GM18520 (cell line): ENCODE measurements around the gene MSN.

Experiments
- ATAC-seq: cut with Tn5 transposase; IDR thresholded peaks from one replicate; pipeline ENCODE4 v1.9.1; 2021; ENCODE audit not compliant: unreplicated experiment

Gene MSN

DNA sequence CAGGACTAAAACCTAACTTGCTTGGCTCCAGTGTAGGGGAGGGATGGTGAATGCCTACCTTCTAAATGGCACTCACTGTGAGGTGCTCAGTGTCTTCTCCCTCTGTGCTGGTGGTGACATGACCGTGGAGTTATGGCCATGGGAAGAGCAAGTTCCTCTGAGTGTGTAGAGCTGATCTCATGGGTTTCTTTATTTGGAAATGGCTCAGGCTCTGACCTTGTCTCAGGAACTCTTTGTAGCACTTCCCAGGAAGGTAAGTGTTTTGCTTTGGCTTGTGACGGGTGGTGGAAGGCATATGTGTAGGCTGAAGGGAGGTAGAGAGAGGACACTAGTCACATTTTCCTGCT lies 6.4 kb downstream of the MSN start:
- no peak for ATAC-seq

DNA sequence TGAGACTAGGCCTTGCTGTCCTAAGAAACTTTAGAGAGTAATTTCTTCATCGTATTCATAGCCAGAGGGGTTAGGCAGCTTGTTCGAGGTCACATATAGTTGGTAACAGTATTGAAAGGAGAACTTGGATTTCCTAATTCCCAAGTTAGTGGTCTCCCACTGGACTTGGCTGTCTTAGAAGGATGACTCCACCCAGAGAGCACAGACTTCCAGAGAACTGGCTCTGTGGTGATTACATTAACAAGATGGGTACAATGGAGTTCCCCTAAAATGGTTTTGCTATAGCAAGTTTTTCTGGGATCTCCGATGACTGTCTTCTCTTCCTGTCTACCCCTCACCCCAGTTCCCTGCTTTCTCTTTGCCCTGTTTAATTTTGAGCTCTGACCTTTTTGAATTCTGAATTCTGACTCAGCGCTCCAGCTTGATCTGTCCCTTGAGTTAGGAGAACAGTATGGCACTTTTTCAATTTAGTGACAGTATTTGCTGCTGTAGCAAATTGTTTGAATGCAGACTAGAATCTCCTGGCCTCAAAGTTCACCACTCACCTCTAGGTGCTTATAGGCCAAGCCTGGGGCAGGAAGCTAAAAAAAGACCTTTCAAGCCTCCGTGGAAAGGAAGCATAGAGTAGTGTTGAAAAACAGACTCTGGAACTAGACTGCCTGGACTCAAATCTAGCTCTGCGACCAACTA lies 6.9 kb downstream of the MSN start:
- ATAC-seq: no peak

DNA sequence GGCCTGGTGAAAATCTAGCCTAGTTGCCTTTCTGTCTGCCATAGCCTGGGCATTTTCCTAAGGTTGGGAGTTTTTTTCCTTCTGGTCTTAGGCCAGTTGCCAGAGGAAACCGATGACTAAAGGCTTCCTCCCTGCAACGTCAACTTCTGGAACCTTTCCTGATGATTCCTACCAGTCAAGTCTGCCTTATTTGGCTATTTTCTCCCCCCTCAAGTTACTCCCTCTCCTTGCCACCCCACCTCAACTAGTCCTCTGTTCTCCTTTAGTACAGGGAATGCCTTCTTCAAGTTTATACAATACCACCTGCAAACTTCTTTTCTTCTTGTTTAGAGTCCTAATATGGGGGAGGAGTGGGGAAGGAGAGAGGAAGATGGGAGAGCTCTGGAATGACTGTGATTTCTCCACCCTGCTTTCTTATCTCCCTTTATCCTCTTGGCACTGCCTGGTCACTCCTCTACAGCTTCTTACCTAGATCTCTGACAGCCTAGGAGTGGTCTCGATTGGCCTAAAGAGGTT lies 10.6 kb downstream of the MSN start:
- no peak for ATAC-seq

DNA sequence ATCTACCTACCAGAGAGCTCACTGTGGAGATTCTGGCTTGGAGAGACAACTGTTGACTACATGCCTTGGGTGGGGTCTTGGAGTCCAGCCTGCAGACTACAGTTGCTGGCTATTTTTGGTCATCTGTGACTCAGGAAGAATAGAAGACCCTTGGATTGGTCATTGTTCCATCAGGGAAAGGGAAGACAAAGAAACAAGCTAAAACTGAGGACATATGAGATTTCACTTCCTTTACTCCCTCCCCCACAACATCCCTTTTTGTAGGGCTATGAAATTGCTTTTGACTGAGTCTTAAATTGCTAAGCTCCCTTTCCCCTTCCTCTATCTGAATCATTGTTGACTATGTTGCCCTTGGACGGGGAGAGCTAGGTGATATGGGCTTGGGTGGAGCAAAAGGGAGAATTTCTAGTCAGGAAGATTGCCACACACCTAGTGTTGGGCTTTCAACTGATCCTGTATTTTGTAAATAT lies 11.7 kb downstream of the MSN start:
- no peak for ATAC-seq

DNA sequence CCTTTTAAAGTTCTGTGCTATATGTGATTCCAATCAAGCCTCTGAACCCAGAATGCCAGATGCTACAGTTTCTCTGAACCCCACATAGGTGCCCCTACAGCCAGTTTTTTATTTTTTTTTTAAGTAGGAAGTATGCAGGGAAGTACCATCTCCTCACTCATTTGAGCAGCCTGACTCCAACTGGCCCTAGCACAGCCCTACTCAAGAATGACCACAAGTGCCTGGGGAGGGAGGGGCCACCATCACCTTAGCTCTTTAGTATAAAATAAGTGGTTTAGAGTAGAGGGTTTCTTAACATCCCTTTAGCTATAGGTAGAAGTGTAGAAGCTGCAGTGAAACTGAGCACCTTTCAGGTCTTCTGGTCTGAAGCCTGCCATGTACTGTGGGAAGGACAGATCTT lies 14.4 kb downstream of the MSN start:
- no peak for ATAC-seq

DNA sequence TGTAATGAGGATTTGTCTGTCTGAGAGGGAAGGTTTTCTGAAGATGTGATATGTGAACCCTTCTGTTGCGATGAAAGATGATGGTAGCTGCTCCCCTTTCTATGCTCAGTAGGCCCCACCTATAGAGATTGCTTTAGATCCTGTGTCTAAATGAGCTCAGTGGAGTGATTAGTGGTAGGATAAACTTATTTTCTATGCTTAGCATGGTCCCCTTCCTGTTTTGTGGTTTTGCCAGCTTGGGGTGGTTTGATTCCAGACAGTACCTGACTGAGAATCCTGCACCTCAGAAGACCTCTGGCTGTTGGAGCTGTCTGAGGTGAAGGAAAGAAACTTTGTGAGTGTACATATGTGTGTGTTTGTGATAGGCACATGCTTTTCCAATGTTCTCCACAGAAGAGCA lies 17.7 kb downstream of the MSN start:
- ATAC-seq: no peak

DNA sequence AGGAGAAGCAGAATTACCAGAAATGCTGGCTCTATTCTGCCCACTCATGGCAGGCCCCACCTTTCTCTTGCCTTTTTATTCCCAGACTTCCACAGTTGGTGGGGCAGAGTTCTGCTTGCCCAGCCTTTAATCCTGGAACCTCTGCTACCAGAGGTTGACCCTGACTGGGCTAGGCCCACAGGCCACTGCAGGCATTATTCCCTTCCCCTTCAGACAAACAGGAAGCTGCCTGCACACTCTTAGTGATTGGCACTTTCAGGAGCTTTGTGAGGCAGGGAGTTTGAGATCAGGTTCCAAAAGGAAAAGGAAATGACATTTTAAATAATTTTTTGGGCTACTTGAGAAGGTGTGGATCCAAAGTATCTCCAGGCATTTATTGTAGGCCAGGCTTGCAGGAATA lies 18.8 kb downstream of the MSN start:
- ATAC-seq: no peak

DNA sequence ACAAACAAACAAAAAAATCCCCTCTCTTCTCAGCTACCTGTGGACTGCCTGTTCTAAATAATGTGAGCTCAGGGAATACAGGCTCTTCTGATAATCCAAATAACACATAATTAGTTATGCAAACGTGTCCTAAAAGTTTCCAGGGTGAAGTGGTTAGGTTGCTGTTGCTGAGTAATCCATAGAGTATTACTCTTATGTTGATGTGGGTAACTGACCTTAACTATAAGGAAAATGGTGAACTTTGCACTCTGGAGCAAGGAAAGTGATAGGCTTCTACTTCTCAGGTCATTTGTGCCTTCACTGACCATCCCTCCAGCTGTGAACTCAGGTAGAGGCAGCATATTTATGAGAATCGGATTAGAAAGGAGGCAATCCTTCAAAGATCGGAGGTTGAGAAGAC lies 19.9 kb downstream of the MSN start:
- ATAC-seq: no peak

DNA sequence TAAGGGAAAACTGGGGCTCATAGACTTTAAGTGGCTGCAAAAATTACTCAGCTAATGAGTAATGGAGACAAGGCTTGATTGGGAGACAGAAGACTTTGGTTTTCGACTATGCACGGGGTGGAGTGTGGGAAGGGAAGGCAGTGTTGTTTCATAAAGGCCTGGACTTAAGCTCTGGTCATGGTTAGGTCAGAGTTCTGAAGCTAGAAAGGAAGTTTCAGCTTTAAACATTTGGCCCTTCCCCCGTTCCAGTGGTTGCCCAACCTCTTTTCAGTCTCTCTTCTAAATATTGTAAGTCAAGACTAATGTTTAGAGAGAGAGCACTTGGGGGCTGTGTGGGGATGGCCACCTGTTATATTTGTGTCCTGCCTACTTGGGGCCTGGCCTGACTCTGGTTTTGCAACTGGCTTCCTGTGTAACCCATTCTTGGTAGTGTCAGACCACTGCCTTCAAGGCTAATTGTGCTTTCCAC lies 21.0 kb downstream of the MSN start:
- ATAC-seq: peak; percentile 73

DNA sequence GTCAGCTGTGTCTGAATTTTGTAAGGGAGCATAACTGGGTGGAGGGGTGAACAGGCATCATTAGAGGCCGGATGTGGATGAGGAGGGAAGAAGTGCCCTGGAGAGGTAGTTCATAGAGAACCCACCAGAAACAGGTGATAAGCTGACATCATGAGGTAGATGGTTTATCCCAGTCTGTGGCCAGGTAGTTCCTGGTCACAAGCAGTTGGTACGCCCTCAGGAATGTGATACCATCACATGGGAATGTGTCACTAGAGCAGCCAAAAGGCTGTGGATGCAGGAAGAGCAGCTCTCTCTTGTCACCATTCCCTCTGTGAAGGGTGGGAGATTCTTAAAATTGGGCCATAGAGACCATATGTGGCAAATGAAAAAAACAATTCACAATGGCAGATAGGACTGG lies 21.9 kb downstream of the MSN start:
- ATAC-seq: no peak

DNA sequence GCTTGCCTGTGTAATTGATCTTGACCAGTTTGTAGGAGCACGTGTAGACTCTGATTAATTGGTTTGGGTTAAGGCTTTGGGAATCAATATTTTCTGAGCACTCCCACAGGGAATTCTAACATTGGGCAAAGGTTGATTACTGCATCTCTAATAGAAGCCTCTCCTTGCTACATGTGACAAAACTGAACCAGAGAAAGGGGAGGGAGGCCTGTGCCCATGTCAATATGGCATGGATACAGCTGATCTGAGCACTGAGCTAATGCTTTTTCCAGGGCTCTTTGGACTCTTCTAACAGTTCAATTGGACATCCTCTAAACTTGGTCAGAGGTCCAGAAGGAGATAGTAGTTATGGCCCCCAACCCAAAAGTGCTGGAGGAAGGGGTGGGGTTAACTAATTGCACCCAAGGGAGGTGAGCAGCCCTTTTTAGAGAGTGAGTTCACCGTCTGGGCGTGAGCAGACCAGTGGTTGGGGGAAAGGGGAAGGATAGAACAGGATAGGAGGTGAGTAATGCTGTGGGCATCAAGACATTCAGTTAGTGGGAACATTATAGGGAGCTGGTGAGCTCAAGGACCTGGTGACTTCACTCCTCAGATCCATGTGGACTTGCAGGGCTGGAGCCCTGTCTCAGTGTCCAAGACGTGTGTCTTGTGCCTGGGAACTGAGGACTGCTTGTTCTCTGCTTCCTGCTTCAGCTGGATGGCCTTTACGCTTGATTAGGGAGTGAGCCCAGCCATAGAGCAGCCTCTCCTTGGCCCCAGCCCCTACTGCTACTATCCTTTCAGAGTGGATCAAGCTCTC lies 22.8 kb downstream of the MSN start:
- ATAC-seq: no peak

DNA sequence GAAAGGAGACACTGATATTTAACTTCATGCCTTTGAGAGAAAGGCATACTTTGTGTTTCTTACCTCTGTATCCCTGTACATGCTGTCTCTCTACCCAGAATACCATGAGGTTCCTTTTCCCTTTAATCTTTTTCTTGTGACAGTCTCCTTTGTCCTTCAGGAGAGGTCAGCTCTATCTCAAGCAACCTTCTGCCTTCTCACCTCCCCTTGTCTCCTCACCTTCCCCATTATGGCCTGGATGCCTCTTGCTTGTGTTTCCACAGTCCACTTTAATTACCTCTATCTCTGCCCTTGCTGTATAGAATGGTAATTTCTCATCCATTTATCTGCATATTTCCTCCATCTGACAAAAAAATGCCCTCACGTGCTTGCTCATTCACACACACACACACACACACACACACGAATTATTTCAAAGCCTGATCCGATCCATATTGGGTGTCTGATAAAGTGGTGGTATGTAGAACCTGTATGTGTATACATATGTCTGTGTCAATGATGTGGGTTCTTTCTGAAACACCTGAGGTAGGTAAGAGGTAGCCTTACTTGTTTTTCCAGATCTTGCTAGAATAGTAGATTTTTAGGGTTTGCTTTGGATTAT lies 28.5 kb downstream of the MSN start:
- ATAC-seq: no peak

DNA sequence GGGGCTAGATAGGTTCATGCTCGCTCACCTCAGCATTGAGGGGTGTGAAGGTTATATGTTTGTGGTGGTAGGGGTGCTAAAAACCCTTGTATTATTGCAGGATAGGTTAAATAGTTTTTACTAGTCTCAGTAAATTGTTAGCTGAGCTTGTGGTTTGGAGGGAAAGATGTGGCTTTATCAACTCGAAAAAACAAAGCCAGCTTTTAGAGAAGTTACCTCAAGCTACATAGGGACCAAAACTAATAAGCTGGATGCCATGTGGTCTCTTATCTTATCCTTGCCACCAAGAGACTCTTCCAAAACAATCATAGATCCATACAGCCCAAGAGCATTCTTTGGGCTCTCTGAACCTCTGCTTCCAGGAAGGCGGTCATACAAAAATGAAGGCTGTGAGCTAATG lies 29.2 kb downstream of the MSN start:
- no peak for ATAC-seq

DNA sequence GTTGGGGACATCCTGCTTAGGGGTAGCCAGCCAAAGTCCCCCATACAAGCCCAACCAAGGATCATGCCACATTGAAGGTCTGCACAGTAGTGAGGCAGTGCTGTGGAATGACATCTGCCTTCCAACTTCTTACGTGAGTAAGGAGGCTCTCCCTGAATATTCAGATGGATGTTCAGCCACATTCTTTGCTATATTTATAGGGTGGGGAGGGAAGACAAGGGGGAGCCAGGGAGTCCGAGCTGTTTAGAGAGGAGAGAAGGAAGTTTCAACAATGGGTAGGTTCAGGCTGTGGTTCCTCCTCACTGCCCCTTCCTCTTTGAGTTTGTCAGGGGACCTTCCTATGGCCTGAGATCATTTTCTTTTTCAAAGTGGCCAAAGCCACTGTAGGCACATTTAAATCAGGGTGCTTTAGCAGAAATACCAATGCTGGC lies 29.8 kb downstream of the MSN start:
- no peak for ATAC-seq

DNA sequence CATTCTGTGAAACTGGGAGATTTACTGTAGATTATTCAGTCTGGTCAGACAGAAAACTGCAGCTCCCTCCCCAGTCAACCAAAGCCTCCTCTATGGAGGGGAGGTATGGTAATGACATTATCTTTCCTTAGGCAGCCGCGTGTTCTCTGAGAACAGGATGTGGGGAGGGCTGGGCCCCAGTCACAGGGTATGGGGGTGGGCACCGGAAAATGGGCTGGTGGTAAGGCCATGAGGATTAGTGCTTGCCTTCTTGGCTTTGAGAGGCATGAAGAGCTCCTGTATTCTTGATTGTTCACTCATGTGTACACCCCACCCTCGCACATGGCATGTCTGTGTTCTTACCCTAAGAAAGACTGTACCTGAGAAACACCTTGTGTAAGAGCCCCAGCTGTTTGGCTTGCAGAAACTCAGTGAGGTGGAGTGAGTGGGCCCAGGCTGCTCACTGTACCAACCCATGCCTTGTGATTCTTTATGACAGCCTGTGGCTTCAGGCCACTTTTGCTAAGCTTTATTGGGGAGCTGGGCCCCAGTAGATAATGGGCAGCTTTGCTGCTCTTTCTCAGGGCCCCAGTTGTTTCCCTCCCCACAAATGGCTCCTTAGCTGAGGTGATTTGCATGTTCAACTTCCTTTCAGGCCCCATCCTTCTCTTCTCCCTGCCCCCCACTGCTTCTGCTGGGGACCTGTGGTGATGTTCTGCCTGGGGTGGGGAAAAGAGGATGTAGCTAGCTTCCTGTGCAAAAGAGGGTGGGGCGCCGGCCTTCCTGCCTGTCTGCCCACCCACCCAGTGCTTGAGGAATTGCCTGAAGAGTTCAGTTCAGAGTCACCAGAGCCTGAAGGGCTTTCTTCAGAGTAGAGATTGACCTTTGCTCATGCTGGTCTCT lies 30.7 kb downstream of the MSN start:
- ATAC-seq: peak; percentile 40

DNA sequence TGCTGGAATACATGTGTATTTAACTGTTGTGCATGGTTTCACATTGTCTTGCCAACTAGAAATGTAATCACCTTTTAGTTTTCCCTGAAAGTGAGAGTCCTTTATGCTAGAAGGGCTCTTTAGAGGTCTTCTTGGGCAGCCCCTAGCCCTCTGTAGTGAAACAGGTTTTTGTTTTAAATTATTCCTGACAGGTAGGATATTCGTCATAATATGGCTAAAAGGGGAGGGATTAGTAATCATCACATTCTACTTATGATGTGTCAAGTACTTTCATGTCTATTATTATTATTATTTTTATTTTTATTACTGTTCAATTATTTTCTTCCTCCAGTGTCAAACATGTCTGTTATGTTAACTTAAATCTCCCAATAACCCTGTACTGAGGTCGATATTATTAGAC lies 35.5 kb downstream of the MSN start:
- ATAC-seq: no peak

DNA sequence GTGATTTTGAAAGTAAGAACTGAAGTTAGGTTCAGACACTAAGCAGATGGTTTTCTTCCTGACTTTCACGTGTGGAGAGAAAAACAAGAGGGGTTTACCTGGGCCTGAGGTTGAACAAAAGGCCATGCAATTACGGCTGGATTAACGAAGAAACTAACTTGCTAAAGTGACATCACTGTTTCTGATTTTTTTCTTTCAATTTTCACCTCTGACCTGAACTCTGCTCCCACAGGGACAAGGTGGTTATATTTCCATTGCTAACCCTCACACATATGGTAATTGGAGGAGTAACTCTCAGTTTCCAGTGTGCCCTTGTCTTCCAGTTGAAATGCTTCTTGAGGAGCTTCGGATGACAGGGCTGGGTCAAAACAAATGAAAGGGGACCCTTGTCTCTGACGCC lies 38.0 kb downstream of the MSN start:
- ATAC-seq: no peak

DNA sequence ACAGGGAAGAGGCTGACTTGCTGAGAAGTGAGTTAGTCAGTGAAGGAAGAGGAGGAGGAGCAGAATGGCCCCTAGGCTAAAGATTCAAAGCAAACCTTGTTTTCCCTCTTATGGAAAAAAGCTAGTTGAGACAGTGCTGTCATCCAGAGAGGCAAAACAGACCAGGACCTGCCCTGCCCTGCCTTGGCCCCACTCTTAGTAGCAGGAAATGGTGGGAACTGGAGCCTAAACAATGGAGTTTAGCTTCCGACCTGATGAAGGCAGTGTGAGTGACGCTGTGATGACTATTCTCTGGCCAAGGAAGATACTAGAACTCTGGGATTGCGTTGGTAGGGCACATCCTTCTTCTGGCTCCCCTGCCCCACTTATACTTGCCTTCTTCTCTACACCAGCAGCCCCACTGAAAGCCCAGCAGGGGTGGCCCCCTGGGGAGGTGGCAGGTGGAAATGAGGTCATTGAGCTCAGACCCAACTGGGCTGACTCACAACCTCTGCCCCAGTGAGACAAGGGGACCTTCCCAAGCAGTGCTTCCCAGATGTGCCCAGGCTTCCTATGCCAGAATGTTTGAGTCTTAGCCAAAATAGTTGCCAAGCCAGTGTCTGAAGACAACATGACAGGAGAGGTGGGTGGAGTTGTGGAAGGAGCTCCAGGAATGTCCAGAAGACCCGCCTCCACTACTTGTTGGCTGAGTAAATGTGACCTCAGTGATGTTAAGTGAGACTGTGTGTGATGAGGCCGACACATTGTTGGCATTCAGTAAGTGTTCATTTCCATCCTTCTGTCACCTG lies 38.8 kb downstream of the MSN start:
- ATAC-seq: peak; percentile 68

DNA sequence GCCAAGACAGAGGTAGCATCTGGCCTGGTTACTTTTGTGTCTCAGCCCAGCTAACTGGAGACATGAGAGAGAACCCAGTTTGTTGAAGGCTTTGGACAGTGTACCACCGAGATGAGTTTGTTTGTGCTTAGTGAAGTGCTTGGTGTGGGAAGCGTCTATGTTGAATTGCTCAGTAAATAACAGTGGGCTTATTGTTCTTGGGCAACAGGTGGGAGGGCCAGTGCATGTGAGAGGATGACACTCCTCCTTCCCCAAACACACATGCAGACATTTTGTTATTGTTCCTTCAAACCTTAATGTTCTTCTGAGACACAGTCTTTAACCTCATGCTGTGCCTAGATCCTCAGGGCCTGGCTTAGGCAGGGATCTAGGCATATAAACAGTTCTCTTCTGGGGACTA lies 39.7 kb downstream of the MSN start:
- ATAC-seq: no peak
